ENCODE measurements around the gene ANKS1B.
"Not testable (repeated sequence)": the region's sequence is repeated elsewhere in the genome, so short reads cannot be mapped to it uniquely, and the experiment has no call there.

The ANKS1B gene

GRCh38 chr12:98837134-98837752, 1147.5 kb downstream of the ANKS1B start:
- FAIRE-seq = not testable (repeated sequence)

DNA sequence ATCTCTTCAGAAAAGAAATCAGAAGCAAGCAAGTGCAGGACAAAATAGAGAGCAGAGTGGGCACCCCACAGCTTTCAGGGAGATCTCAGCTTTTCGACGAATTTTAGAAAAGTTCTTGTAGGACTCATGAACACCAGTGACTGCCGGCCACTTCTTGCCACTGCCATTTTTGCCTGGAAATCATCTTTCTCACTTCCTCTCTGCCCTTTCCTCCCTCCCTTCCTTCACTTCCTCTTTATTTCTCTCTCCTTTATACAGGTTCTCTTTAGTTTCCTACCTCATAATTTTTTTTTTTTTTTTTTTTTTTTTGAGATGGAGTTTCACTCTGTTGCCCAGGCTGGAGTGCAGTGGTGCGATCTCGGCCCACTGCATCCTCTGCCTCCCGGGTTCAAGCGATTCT, 1154.1 kb downstream of the ANKS1B start:
- FAIRE-seq = no peak

- no peak for FAIRE-seq
Measured at GRCh38 chr12:98828802-98829600, 1155.7 kb downstream of the ANKS1B start.

DNA sequence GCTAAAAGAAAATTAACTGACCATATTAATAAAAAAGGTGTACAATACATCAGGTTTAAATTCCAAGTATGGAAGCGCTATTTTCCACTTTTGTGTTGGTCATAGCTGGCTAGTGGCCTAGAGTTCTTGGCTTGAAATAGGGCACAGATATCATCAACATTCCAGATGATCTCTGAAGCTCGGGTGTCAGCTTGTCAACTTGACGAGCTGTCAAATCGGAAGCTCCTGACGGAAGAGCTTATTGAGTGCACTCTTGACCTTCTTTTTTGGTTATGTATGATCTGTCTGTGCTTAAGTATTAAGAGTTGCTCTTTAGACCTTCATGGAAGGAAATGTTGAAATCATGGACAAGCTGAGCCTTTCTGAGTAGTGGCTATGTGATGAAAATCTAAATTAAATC, 1161.7 kb downstream of the ANKS1B start:
- no peak for FAIRE-seq

DNA sequence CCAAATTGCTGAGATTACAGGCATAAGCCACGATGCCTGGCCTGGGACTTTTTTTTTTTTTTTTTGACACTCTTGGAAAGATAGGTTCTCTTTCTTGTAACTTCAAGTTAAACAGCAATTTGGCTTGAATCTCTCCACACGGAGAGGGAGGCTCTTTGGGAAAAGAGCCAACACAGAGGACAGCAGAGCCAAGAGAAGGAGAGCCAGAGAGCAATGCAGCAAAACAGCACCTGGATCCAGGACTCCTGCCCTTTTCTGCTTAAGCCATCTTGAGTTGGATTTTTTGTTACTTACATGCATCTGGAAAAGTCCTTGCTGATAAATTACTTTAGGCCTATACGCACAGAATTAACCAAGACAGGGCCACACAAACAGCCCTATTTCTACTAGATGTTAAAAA, 1162.9 kb downstream of the ANKS1B start:
- FAIRE-seq = no peak

GRCh38 chr12:98821232-98821631, 1163.5 kb downstream of the ANKS1B start:
- FAIRE-seq = no peak

GRCh38 chr12:98819821-98820404, 1164.8 kb downstream of the ANKS1B start:
- no peak for FAIRE-seq

- FAIRE-seq = no peak
Measured at GRCh38 chr12:98819071-98819470, 1165.7 kb downstream of the ANKS1B start.

GRCh38 chr12:98818239-98818638, 1166.5 kb downstream of the ANKS1B start:
- no peak for FAIRE-seq

DNA sequence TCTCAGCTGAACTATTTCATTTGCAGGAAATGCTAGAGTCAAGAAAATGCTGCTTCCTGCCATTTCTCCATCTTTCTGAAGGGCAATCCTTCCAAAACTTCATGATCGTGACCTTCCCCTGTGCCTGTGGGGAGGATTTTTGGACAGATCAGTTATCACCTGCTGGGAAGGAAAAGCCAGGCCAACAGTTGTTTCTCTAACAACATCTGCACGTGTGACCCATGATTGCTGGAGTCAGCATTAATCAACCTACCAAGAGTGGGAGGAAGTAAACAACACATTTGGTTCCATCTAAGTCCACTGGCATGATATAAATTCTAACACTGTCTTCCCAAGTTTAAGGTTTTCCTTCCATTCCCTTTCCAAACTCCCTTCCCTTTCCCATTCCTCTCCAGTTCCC, 1167.0 kb downstream of the ANKS1B start:
- FAIRE-seq = no peak

DNA sequence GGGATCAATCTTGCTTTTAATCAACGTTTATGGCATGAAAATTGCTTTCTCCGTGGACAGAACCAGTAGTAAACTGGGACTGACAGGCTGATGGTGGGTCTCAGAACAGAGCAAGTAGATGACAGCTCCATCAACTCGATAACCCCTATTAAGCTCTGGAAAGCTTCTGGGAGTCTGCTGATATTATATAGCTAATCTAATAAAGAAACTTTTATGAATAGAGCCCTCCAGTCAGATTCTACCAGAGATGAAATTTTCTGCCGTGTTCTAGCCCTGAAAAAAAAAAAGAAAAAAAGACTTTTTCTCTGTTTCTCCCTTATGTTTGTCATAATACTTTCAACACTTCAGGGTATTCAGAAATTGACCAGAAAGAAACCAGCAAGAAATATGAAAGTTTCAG, 1168.0 kb downstream of the ANKS1B start:
- FAIRE-seq = no peak

DNA sequence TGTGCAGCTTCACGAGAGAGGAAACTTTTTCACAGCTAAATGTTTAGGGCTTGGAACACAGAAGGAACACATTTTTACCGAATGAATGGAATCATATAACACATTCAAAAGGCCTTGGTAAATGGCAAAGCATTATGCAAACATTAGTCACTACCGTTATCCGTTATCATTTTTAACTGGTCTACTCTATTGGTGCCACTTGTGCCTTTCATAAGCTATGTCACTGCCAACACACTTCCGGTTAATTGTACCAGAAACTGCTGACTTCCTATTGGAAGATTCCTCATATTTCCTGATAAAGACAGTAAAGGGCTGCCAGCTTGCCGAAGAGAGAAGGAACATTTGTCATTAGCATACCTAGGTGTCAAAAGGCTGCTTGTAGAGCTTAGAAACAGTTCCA, 1170.5 kb downstream of the ANKS1B start:
- FAIRE-seq = no peak

- no peak for FAIRE-seq
Measured at GRCh38 chr12:98812225-98812624, 1172.5 kb downstream of the ANKS1B start.

- FAIRE-seq = no peak
Measured at GRCh38 chr12:98808243-98808875, 1176.4 kb downstream of the ANKS1B start.

DNA sequence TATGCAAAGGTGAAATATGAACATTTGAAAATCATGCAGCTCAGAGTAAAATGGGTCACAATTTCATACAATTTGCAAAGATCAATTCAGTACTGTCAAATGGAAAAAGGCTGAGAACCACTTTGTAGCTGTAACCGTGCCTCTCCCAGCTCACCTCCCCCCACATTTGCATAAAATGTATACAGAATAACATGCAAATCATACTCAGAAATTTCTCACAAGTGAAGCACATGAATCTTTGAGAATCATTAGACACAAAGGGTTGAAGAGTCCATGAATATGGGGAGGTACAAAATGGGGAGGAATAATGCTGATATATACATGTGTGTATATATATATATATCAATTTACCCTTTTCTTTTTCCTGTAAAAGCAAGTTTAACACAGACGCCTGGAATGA, 1177.5 kb downstream of the ANKS1B start:
- FAIRE-seq = no peak

GRCh38 chr12:98803468-98804209, 1181.1 kb downstream of the ANKS1B start:
- no peak for FAIRE-seq

- FAIRE-seq = no peak
Measured at GRCh38 chr12:98799822-98800221, 1184.9 kb downstream of the ANKS1B start.

DNA sequence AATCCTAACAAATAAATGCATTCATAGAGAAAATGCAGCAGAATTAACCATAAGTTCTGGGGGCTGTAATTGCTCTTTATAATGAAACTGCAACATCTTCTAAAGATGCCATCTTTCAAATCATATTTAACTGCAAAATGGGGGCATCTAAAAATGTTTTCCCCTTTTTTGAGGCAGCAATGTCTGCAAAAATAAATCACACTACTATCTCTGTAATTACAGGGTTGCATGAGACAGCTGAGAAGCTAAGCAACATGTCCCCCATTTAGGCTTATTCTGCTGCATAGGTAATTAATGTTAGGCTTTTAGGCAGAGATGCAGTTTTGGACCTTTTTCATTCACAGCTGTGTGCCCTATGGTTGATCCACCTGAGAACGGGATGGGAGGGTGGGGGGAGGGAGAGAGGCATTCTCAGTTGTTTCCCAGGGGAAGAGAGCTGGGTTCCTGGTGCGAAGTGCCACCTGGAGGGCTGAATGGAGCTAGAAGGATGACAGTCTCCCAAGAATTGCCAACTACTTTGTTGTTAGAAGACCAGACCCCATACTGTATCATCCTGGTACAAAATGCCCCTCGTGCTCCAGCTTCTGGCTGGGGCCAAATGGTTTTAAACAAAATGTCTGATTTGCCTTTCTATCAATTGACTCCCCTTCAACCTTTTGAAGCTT, 1185.5 kb downstream of the ANKS1B start:
- no peak for FAIRE-seq

GRCh38 chr12:98797200-98797599, 1187.5 kb downstream of the ANKS1B start:
- FAIRE-seq = no peak

DNA sequence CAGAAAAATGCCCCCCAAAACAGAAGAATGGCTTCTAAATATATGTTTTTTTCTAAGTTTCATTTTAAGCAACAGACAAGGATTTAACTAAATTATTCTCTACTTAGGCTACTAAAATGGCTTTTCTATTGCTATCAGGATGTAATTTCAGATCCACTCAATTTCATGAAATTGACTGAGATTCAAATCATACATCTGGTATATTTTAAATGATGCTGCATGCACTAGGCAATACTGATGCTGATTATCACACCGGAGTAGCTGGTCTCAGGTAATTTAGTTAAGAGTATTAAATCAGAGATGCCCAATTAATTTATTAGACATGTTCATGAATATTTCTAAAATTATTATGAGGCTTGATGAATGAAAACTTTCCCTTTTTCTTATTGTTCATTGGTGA, 1188.0 kb downstream of the ANKS1B start:
- FAIRE-seq = no peak

DNA sequence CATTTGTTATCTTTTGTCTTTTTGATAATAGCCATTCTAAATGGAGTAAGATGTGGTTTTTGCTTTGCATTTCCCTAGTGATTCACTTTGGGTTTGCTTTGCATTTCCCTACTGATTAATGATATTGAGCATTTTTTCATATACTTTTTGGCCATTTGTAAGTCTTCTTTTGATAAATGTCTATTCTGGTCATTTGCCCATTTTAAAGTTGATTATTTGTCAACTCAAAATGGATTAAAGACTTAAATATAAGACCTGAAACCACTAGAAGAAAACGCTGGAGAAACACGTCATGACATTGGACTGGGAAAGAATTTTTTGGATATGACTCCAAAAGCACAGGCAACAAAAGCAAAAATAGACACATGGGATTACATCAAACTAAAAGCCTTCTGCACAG, 1191.6 kb downstream of the ANKS1B start:
- FAIRE-seq = no peak

- FAIRE-seq = no peak
Measured at GRCh38 chr12:98791406-98791805, 1193.3 kb downstream of the ANKS1B start.
